ENCODE results near the gene EPHB4.

Gene EPHB4

GRCh38 chr7:100854146-100854895 is 27.0 kb upstream of the EPHB4 start:
- DNase-seq (ENCODE audit: low read depth in 3 of 3), result no peak

GRCh38 chr7:100852048-100852872 is 24.9 kb upstream of the EPHB4 start, which contains the start of gene SLC12A9:
SLC12A9 (plus strand) TSS chr7:100852713; CDS start chr7:100854198, 1,485 bp downstream.
- peak; percentile 69 to 89 (median 75) for DNase-seq (ENCODE audit: low read depth in 3 of 3)

- DNase-seq (ENCODE audit: low read depth in 3 of 3), result no peak
These were observed 20.0 kb upstream of the EPHB4 start for GRCh38 chr7:100847360-100847759.

- no peak for DNase-seq (ENCODE audit: low read depth in 3 of 3)
These were observed 13.3 kb upstream of the EPHB4 start for GRCh38 chr7:100840470-100841100.

GRCh38 chr7:100839361-100839760 is 12.0 kb upstream of the EPHB4 start:
- DNase-seq (ENCODE audit: low read depth in 3 of 3), result no peak

- DNase-seq (ENCODE audit: low read depth in 3 of 3), result peak; percentile 52 to 71 (median 69)
These were observed 9.9 kb upstream of the EPHB4 start for GRCh38 chr7:100837099-100837836.

- no peak for DNase-seq (ENCODE audit: low read depth in 3 of 3)
These were observed 9.4 kb upstream of the EPHB4 start for GRCh38 chr7:100836812-100837098.

GRCh38 chr7:100835903-100836811 is 8.8 kb upstream of the EPHB4 start:
- no peak for DNase-seq (ENCODE audit: low read depth in 3 of 3)

- DNase-seq (ENCODE audit: low read depth in 3 of 3), result no peak
These were observed 4.9 kb upstream of the EPHB4 start for GRCh38 chr7:100832281-100832633.

- no peak for DNase-seq (ENCODE audit: low read depth in 3 of 3)
These were observed 3.1 kb upstream of the EPHB4 start for GRCh38 chr7:100830396-100830795.

GRCh38 chr7:100829150-100829716 is 1.9 kb upstream of the EPHB4 start:
- no peak for DNase-seq (ENCODE audit: low read depth in 3 of 3)

GRCh38 chr7:100826514-100827329 is 601 bp downstream of the EPHB4 start:
- DNase-seq (ENCODE audit: low read depth in 3 of 3), result no peak

- DNase-seq (ENCODE audit: low read depth in 3 of 3), result no peak
These were observed 1.4 kb downstream of the EPHB4 start for GRCh38 chr7:100825751-100826513.

GRCh38 chr7:100825215-100825671 is 2.1 kb downstream of the EPHB4 start:
- no peak for DNase-seq (ENCODE audit: low read depth in 3 of 3)

GRCh38 chr7:100824499-100825214 is 2.7 kb downstream of the EPHB4 start:
- no peak for DNase-seq (ENCODE audit: low read depth in 3 of 3)

- no peak for DNase-seq (ENCODE audit: low read depth in 3 of 3)
These were observed 3.8 kb downstream of the EPHB4 start for GRCh38 chr7:100823534-100823933.

GRCh38 chr7:100823140-100823525 is 4.2 kb downstream of the EPHB4 start:
- no peak for DNase-seq (ENCODE audit: low read depth in 3 of 3)

Data from stimulated activated CD4-positive, alpha-beta T cell treated with anti-CD3 and anti-CD28 coated beads, TNF-alpha, amount 100 ng/mL, for 48 hours (primary cell).